Activated T-helper 17 cell treated with anti-CD3 and anti-CD28 coated beads, Interleukin-2, amount 50 U/mL, for 72 hours (primary cell): ENCODE results near the gene VKORC1. TPM values are rescaled to one million over a fixed set of nuclear protein-coding genes. Genes with fewer than 3 reads are reported as not detected.

Experiments used
- ATAC-seq: fragments of 150-1000 bp; cut with Tn5 transposase; replicated peaks from 2 replicates; pipeline ENCODE4 v1.10.0; 2021; ENCODE audit warnings: mild to moderate bottlenecking, moderate library complexity
- H3K27ac Mint-ChIP-seq: one replicate; pipeline ENCODE4 v1.8.0; 2022; ENCODE audit warnings: mixed read lengths
- H3K27me3 Mint-ChIP-seq: one replicate; pipeline ENCODE4 v1.8.0; 2022; ENCODE audit warnings: mixed read lengths
- H3K36me3 Mint-ChIP-seq: one replicate; pipeline ENCODE4 v1.8.0; 2022; ENCODE audit warnings: low read depth, mild to moderate bottlenecking, mixed read lengths
- H3K4me1 Mint-ChIP-seq: one replicate; pipeline ENCODE4 v1.8.0; 2022; ENCODE audit warnings: mixed read lengths
- H3K4me3 Mint-ChIP-seq: one replicate; pipeline ENCODE4 v1.8.0; 2022; ENCODE audit warnings: mild to moderate bottlenecking, mixed read lengths
- H3K9me3 Mint-ChIP-seq: one replicate; pipeline ENCODE4 v1.8.0; 2022; ENCODE audit warnings: mixed read lengths
- total RNA-seq, 2 donors: library from RNA; stranded (reverse); gene quantifications; one replicate each; pipeline ENCODE4 v1.2.3, GENCODE V29; 2022

VKORC1 gene
- total RNA-seq, 2 donors from 2014 or later, result 75.3 to 107 TPM

- no peak overlapping the region for H3K27ac Mint-ChIP-seq
- H3K4me1 Mint-ChIP-seq, result peaks cover 5% of the 10 kb centered on the region
- H3K9me3 Mint-ChIP-seq, result no peaks in the 10 kb centered on the region
- H3K27me3 Mint-ChIP-seq, result no peaks in the 10 kb centered on the region
- H3K4me3 Mint-ChIP-seq, result no peak overlapping the region
- peak; percentile 98 for ATAC-seq
- H3K36me3 Mint-ChIP-seq, result no peaks in the 10 kb centered on the region
Measured at GRCh38 chr16:31052114-31052513, 42.5 kb downstream of the VKORC1 start.

DNA sequence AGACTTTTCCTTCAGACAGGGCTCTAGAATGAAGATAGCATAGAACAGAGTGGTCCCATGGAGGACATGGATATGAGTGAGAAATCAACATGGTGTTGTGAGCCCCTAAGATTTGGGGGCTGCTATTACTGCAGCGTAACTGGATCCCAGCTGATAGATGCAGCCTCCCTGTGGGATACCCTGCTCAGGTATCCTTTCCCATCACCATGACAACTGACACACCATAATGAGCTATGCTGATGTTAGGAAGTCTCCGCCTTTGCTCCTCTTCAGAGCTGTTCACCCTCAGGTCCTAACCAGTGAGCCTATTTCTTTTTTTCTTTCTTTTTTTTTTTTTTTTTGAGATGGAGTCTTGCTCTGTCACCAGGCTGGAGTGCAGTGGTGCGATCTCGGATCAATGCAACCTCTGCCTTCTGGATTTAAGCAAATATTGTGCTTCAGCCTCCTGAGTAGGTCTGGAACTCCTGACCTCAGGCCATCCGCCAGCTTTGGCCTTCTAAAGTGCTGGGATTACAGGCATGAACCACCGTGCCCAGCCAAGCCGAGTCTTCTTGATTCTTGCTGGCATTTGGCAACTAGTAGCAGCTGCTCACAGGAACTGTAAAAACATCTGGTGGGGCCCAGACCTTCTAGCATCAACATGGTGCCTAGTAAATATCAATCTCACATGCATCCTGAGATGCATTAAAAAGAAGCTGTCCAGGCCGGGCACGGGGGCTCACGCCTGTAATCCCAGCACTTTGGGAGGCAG lies 44.1 kb downstream of the VKORC1 start:
- H3K4me3 Mint-ChIP-seq, result no peak overlapping the region
- no peaks in the 10 kb centered on the region for H3K27me3 Mint-ChIP-seq
- ATAC-seq, result no peak
- H3K36me3 Mint-ChIP-seq, result no peaks in the 10 kb centered on the region
- no peaks in the 10 kb centered on the region for H3K9me3 Mint-ChIP-seq
- H3K4me1 Mint-ChIP-seq, result peaks cover 10% of the 10 kb centered on the region
- H3K27ac Mint-ChIP-seq, result no peak overlapping the region

DNA sequence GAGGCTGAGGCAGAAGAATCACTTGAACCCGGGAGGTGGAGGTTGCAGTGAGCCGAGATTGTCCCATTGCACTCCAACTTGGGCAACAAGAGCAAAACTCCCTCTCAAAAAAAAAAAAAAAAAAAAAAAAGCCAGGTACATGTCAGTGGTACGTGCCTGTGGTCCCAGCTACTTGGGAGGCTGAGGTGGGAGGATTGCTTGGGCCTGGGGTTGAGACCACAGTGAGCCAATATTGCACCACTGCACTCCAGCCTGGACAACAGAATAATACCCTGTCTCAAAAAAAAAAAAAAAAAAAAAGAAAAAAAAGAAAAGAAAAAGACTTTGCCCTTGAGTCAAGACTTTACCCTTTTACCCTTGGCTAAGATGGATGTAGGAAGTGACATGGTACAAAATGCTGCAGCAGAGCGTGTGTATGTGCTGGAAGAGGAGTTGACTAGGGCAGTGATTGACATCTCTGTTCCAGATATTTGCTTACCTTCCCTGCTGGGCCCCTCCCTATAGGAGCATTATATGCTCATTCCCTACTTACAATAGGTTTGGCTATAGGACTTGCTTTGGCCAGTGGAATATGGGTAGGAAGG lies 50.6 kb downstream of the VKORC1 start:
- peaks cover 39% of the 10 kb centered on the region for H3K36me3 Mint-ChIP-seq
- H3K27ac Mint-ChIP-seq, result no peak overlapping the region
- H3K9me3 Mint-ChIP-seq, result no peaks in the 10 kb centered on the region
- H3K4me1 Mint-ChIP-seq, result peaks cover 5% of the 10 kb centered on the region
- no peak overlapping the region for H3K4me3 Mint-ChIP-seq
- ATAC-seq, result no peak
- H3K27me3 Mint-ChIP-seq, result no peaks in the 10 kb centered on the region

- Mint-ChIP-seq H3K4me1 (peaks cover 5% of the 10 kb centered on the region), H3K36me3 (peaks cover 45% of the 10 kb centered on the region), H3K27ac (no peak overlapping the region), H3K9me3 (no peaks in the 10 kb centered on the region), H3K4me3 (no peak overlapping the region), H3K27me3 (no peaks in the 10 kb centered on the region)
- ATAC-seq, result no peak
Measured at GRCh38 chr16:31043352-31043751, 51.2 kb downstream of the VKORC1 start.

DNA sequence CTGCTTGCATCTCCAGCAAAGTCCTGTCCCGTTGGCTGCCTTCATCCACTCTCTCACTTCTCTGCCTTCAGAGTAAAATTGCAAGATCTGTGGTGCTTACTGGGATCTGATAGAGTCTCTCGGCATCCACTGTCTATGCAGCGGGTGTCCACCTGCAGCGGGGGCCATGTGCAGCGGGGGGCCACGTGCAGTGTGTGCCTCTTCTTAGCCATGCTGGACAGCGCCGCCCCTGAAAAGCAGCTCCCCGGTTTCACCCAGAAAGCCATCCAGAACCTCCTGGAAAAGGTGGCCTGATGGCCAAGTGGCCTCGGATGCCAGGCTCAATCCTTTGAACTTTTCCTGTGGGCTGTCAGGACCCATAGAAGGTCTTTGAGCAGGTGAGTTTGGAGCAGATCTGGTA lies 51.7 kb downstream of the VKORC1 start:
- Mint-ChIP-seq H3K9me3 (no peaks in the 10 kb centered on the region), H3K36me3 (peaks cover 50% of the 10 kb centered on the region), H3K27me3 (no peaks in the 10 kb centered on the region), H3K4me1 (peaks cover 5% of the 10 kb centered on the region), H3K27ac (no peak overlapping the region), H3K4me3 (no peak overlapping the region)
- ATAC-seq, result no peak

Other genes with a start within 250 kb of the VKORC1 start
- 10 to 100 TPM; 34.1 to 39.3 TPM for gene BCL7C, start 200.7 kb downstream of the VKORC1 start, total RNA-seq
- under 1 TPM; 0.15 to 0.26 TPM for gene CTF1, start 198.2 kb downstream of the VKORC1 start, total RNA-seq
- 10 to 100 TPM; 32.2 to 40.7 TPM for gene FBXL19, start 171.2 kb downstream of the VKORC1 start, total RNA-seq
- 10 to 100 TPM; 12.4 to 25.8 TPM for gene ORAI3, start 145.7 kb downstream of the VKORC1 start, total RNA-seq
- 10 to 100 TPM; 27.5 to 33.7 TPM for gene SETD1A, start 137.0 kb downstream of the VKORC1 start, total RNA-seq
- gene HSD3B7, start 109.6 kb downstream of the VKORC1 start, total RNA-seq, result 1 to 10 TPM; 8.8 TPM
- gene STX1B, start 84.2 kb downstream of the VKORC1 start, total RNA-seq, result under 1 TPM; 0.17 to 0.95 TPM
- gene STX4, start 61.2 kb downstream of the VKORC1 start, total RNA-seq, result 10 to 100 TPM; 49.4 to 76.9 TPM
- gene ZNF668, start 20.6 kb downstream of the VKORC1 start, total RNA-seq, result 10 to 100 TPM; 15.1 to 19.4 TPM
- gene ZNF646, start 20.4 kb downstream of the VKORC1 start, total RNA-seq, result 10 to 100 TPM; 19.6 to 29.7 TPM
- 10 to 100 TPM in 1 of 2 donors, 1 to 10 TPM in 1; 4.5 to 17.3 TPM for gene PRSS53, start 5.9 kb downstream of the VKORC1 start, total RNA-seq
- gene BCKDK, start 13.6 kb upstream of the VKORC1 start, total RNA-seq, result 10 to 100 TPM; 48.6 to 98.3 TPM
- gene KAT8, start 22.9 kb upstream of the VKORC1 start, total RNA-seq, result 10 to 100 TPM; 49.7 to 50.2 TPM
- gene PRSS8, start 40.9 kb upstream of the VKORC1 start, total RNA-seq, result not detected
- gene PRSS36, start 55.3 kb upstream of the VKORC1 start, total RNA-seq, result 1 to 10 TPM; 1.1 TPM
- gene FUS, start 85.3 kb upstream of the VKORC1 start, total RNA-seq, result 100 to 1,000 TPM; 425 to 686 TPM
- gene PYCARD, start 108.0 kb upstream of the VKORC1 start, total RNA-seq, result 10 to 100 TPM in 1 of 2 donors, 1 to 10 TPM in 1; 9.6 to 25.6 TPM
- gene TRIM72, start 119.3 kb upstream of the VKORC1 start, total RNA-seq, result under 1 TPM in 1 of 2 donors, not detected in 1; 0.08 TPM
- gene PYDC1, start 122.3 kb upstream of the VKORC1 start, total RNA-seq, result under 1 TPM in 1 of 2 donors, not detected in 1; 0.61 TPM
- gene ITGAM, start 165.2 kb upstream of the VKORC1 start, total RNA-seq, result 1 to 10 TPM; 4.9 to 6.4 TPM